Measurements from ENCODE around the gene TM6SF1.
"Not testable (repeated sequence)": the region's sequence is repeated elsewhere in the genome, so short reads cannot be mapped to it uniquely, and the experiment has no call there.

TM6SF1 gene

GRCh38 chr15:83106994-83107840 is at the start of gene TM6SF1:
Gene TM6SF1 (plus strand): TSS chr15:83107645. CDS start chr15:83107681, 36 bp downstream.
- DNase-seq: peak; percentile 25

GRCh38 chr15:83057696-83058376 is 49.6 kb upstream of the TM6SF1 start:
- no peak for DNase-seq

GRCh38 chr15:83061680-83062079 is 45.8 kb upstream of the TM6SF1 start:
- no peak for DNase-seq

DNA sequence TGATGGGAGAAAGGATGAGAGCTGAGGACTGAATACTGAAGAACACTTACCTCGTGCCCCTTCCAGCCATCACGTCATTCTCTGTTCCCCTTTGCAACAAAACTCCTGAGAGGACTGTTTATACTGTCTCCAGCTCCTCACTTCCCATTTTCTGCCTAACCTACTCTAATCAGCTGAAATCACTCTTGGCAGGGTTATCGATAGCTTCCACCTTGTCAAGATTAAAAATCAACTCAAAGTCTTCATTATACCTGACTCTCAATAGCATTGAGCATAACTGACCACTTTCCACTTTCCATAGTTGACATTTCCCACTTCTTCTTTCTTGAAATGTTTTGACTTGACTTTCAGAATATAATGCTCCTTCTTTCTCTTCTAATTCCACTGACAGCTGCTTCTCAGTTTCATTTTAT is 44.7 kb upstream of the TM6SF1 start:
- no peak for DNase-seq

DNA sequence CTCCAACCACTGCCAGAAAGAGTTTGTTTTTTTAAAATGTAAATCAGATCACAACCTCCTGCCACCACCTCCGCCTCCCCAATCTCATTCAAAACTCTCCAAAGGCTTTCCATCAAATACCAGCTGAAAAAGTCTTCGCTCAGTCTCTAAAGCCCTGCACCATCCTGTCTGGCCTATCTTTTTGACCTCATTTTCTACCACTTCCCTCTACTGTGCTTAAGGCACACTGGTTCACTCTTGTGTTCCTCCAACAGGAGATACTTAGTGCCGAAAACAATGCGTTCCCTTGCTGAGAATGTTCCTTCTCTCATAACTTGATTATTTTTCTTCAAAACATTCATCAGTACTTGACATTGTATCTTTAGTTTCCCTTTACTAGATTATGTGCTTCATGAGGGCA is 43.9 kb upstream of the TM6SF1 start:
- no peak for DNase-seq

DNA sequence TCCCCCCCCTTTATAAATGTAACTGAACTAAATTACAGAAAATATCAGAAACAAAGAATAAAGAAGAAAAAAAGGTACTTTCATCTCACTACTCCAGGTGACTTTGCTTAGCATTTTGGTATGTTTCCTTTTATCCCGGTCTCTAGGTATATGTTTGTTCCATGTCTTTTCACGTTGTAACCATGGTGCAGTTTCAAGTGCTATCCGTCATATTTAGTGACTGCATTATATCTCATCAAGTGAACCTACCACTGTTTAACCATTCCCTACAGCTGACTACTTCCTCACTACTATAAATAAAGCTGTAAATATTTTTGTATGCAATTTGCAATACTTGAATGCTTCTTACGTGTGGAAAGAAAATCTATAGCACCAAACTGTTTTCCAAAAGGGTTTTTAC is 42.6 kb upstream of the TM6SF1 start:
- no peak for DNase-seq

GRCh38 chr15:83065431-83065830 is 42.0 kb upstream of the TM6SF1 start:
- DNase-seq: no peak

GRCh38 chr15:83066034-83066733 is 41.3 kb upstream of the TM6SF1 start:
- DNase-seq: no peak

GRCh38 chr15:83066734-83067637 is 40.5 kb upstream of the TM6SF1 start, which contains the start of gene BTBD1:
Gene BTBD1 (minus strand): TSS chr15:83067252. CDS start chr15:83067151, 101 bp downstream.
- DNase-seq: peak; percentile 95

- DNase-seq: no peak
Observed at GRCh38 chr15:83067638-83067962, 39.8 kb upstream of the TM6SF1 start.

GRCh38 chr15:83068054-83068453 is 39.4 kb upstream of the TM6SF1 start:
- DNase-seq: no peak

GRCh38 chr15:83069211-83069642 is 38.2 kb upstream of the TM6SF1 start:
- DNase-seq: not testable (repeated sequence)

DNA sequence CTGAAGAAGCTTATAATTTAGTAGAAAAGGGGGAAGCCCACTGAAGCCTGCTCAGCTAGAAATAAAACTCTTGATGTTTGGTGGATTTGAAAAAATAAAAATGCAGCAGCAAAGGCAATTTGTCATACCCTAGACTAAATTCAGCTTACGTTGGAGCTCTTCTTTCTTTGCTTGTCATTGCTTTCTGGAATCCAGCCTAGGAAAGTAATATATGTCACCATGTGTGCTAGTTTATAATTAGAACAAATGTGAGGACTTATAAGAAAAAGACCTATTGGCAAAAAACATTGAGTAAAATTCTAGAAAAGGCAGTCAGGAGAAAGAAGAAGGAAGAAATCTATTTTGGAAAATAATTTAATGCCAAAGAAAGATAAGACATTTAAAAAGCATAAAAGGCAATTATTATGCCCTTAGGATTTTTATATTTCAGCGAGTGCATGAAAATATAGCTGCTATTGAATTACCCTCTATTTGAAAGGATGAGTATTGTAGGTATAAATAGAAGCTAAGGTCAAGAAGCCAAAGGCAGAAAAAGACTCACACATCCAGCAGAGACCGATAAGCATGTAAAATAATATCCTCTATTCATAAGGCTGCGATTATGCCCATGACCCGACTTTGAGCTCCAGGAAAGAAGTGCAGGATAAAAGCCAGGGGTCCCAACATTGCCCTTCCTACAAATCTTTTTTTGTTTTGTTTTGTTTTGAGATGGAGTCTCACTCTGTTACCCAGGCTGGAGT is 29.8 kb upstream of the TM6SF1 start:
- DNase-seq: no peak

GRCh38 chr15:83078712-83079111 is 28.7 kb upstream of the TM6SF1 start:
- no peak for DNase-seq

DNA sequence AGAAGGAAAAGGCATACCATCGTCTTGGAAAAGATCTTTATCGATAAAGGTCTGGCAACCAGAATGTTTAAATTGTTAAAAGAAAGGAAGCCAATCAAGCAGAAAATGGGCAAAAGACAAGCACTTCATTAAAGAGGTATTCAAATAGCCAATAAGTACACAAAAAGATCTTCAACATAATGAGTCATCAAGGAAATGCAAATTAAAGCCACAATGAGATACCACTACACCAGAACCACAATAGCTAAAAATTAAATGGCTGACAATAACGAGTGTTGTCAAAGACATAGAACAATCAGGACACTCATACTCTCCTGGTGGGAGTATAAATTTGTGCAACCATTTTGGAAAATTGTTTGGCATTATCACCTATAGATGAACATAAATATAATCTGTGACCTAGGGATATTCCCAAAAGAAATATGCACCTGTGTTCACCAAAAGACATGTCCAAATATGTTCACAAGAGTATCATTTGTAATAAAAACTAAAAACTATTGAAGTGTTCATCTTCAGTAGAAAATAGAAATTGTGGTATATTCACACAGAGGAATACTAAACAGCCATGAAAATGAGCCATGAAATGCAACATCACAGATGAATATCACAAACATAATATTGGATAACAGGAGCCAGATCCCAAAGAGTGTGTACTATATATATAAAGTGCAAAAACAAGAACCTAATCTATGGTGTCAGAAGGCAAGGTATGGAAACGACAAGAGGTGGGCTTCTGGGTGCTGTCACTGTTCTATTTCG is 26.0 kb upstream of the TM6SF1 start:
- DNase-seq: no peak

DNA sequence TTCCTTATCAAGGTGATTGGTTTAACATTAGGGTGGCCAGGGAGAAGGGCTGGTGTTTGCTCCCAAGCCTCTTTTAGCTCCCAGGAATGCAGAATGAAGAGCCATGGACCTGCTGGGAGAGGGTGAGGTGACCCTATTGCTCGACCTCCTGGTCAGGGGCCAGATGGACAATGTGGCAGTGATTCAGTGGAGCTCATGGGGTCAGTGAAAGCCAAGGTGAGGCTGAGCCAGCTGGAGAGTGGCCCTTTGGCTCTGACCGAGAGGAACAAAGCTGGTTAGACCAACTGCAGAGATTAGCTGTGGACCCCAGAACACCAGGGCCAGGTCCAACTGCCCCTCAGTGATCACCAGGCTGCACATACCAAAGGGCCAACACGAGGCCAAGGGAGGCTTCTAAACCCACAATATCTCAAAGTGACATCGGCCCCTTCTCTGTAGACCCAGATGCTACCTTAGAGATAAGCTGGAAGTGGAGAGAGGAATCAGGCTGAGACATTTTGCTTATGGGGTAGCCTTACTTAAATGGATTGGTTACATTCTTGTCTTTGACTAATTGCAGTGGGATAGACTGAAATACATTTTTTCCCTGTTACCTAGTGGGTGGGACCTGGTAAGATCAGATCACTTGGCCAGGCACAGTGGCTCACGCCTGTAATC is 24.6 kb upstream of the TM6SF1 start:
- no peak for DNase-seq

- DNase-seq: not testable (repeated sequence)
Observed at GRCh38 chr15:83085461-83085860, 22.0 kb upstream of the TM6SF1 start.

GRCh38 chr15:83085864-83086552 is 21.4 kb upstream of the TM6SF1 start:
- DNase-seq: not testable (repeated sequence)

- DNase-seq: no peak
Observed at GRCh38 chr15:83087576-83087975, 19.9 kb upstream of the TM6SF1 start.

- DNase-seq: no peak
Observed at GRCh38 chr15:83088876-83089275, 18.6 kb upstream of the TM6SF1 start.

Measured in COR-L47 (cell line).